GM06990 (cell line): ENCODE measurements around the gene ZNF488.

Source experiments
- DNase-seq: peaks from one replicate; pipeline ENCODE4 v3.0.0-alpha.2; 2011; ENCODE audit not compliant: insufficient read length; ENCODE audit errors: extremely low read depth
- H3K27me3 ChIP-seq: replicated peaks from 2 replicates; pipeline ENCODE4 v1.6.0; 2011; ENCODE audit warnings: low read length; ENCODE audit not compliant: control insufficient read depth, insufficient read depth
- H3K36me3 ChIP-seq: 2 replicates; pipeline ENCODE4 v1.5.1; 2011; ENCODE audit warnings: low read length; ENCODE audit not compliant: control insufficient read depth, insufficient read depth
- H3K4me3 ChIP-seq: replicated peaks from 2 replicates; pipeline ENCODE4 v1.5.1; 2011; ENCODE audit warnings: low read depth, mild to moderate bottlenecking, control low read depth, low read length
- CTCF ChIP-seq: IDR thresholded peaks from 2 replicates; pipeline ENCODE4 v1.5.1; 2011; ENCODE audit warnings: low read length, control low read depth, mild to moderate bottlenecking, inconsistent platforms; ENCODE audit not compliant: insufficient read depth, poor library complexity, severe bottlenecking

Gene ZNF488

GRCh38 chr10:47356708-47357107 lies 27.4 kb downstream of the ZNF488 start:
- H3K27me3 ChIP-seq: no peaks in the 10 kb centered on the region; the same call in 1 of the 2 replicates
- H3K36me3 ChIP-seq: no peaks in the 10 kb centered on the region
- DNase-seq: no peak
- TF ChIP-seq CTCF: no peak
- H3K4me3 ChIP-seq: no peak overlapping the region

GRCh38 chr10:47354900-47355299 lies 29.2 kb downstream of the ZNF488 start:
- no peaks in the 10 kb centered on the region; the same call in 1 of the 2 replicates for H3K27me3 ChIP-seq
- no peak overlapping the region for H3K4me3 ChIP-seq
- DNase-seq: no peak
- no peaks in the 10 kb centered on the region for H3K36me3 ChIP-seq
- no peak for TF ChIP-seq CTCF

GRCh38 chr10:47354165-47354564 lies 29.9 kb downstream of the ZNF488 start:
- Histone ChIP-seq H3K27me3 (no peaks in the 10 kb centered on the region; the same call in 1 of the 2 replicates), H3K4me3 (no peak overlapping the region), H3K36me3 (no peaks in the 10 kb centered on the region)
- no peak for DNase-seq
- no peak for TF ChIP-seq CTCF

- H3K36me3 ChIP-seq: no peaks in the 10 kb centered on the region
These were observed 30.7 kb downstream of the ZNF488 start for GRCh38 chr10:47353351-47353750.

GRCh38 chr10:47351899-47352815 lies 31.9 kb downstream of the ZNF488 start:
- H3K36me3 ChIP-seq: no peaks in the 10 kb centered on the region
- TF ChIP-seq CTCF: no peak

More at GRCh38 chr10:47353351-47353750, 30.7 kb downstream of the ZNF488 start:
- no peak for DNase-seq
- Histone ChIP-seq H3K27me3 (no peaks in the 10 kb centered on the region; the same call in 1 of the 2 replicates), H3K4me3 (no peak overlapping the region)
- no peak for TF ChIP-seq CTCF

More at GRCh38 chr10:47351899-47352815, 31.9 kb downstream of the ZNF488 start:
- no peak for DNase-seq
- Histone ChIP-seq H3K27me3 (no peaks in the 10 kb centered on the region; the same call in 1 of the 2 replicates), H3K4me3 (no peak overlapping the region)
